Astrocyte (in vitro differentiated cells and primary cell): ENCODE data around the gene ITCH. TPM values are rescaled to one million over a fixed set of nuclear protein-coding genes. Genes with fewer than 3 reads are reported as not detected.
"Not testable (repeated sequence)": the region's sequence is repeated elsewhere in the genome, so short reads cannot be mapped to it uniquely, and the experiment has no call there.

Source experiments
- DNase-seq: peaks from one replicate; pipeline ENCODE4 v3.0.0-alpha.2; 2010; ENCODE audit warnings: low read depth
- FAIRE-seq: peaks from 2 replicates; lab custom pipeline; 2011; peaks lifted over from hg19 to GRCh38; lab: Jason Lieb, UNC
- H2AFZ ChIP-seq: 2 replicates; pipeline ENCODE4 v1.6.0; 2012; ENCODE audit warnings: low read depth, low read length, inconsistent platforms
- H3K27ac ChIP-seq: 2 replicates; pipeline ENCODE4 v1.5.1; 2011; ENCODE audit warnings: low read depth, low read length, inconsistent platforms
- H3K27me3 ChIP-seq: 2 replicates; pipeline ENCODE4 v1.6.0; 2011; ENCODE audit warnings: low read length, inconsistent platforms; ENCODE audit not compliant: insufficient read depth
- H3K36me3 ChIP-seq: 2 replicates; pipeline ENCODE4 v1.5.1; 2011; ENCODE audit warnings: low read length, inconsistent platforms; ENCODE audit not compliant: insufficient read depth
- H3K4me1 ChIP-seq: 2 replicates; pipeline ENCODE4 v1.5.1; 2011; ENCODE audit warnings: low read length, inconsistent platforms; ENCODE audit not compliant: insufficient read depth
- H3K4me2 ChIP-seq: 2 replicates; pipeline ENCODE4 v1.6.0; 2012; ENCODE audit warnings: low read length, inconsistent platforms
- H3K4me3 ChIP-seq: 2 replicates; pipeline ENCODE4 v1.5.1; 2011; ENCODE audit warnings: low read depth, mild to moderate bottlenecking, low read length, inconsistent platforms; ENCODE audit not compliant: insufficient read depth
- H3K79me2 ChIP-seq: 2 replicates; pipeline ENCODE4 v1.6.0; 2012; ENCODE audit warnings: mild to moderate bottlenecking, low read length, inconsistent platforms; ENCODE audit not compliant: insufficient read depth
- H3K9ac ChIP-seq: 2 replicates; pipeline ENCODE4 v1.6.0; 2012; ENCODE audit warnings: mild to moderate bottlenecking, low read length, inconsistent platforms
- H3K9me3 ChIP-seq: 2 replicates; pipeline ENCODE4 v1.5.1; 2012; ENCODE audit warnings: low read depth, mild to moderate bottlenecking, low read length, inconsistent platforms; ENCODE audit not compliant: insufficient read depth
- H4K20me1 ChIP-seq: 2 replicates; pipeline ENCODE4 v1.6.0; 2012; ENCODE audit warnings: low read length, inconsistent platforms; ENCODE audit not compliant: insufficient read depth
- H3K27ac Mint-ChIP-seq: one replicate; pipeline ENCODE4 v1.8.0; 2021; ENCODE audit warnings: mild to moderate bottlenecking, mixed read lengths; ENCODE audit not compliant: unreplicated experiment
- H3K27me3 Mint-ChIP-seq: one replicate; pipeline ENCODE4 v1.8.0; 2021; ENCODE audit warnings: low read depth, mixed read lengths; ENCODE audit not compliant: unreplicated experiment
- H3K36me3 Mint-ChIP-seq: one replicate; pipeline ENCODE4 v1.8.0; 2021; ENCODE audit warnings: low read depth, mixed read lengths; ENCODE audit not compliant: unreplicated experiment
- H3K4me1 Mint-ChIP-seq: one replicate; pipeline ENCODE4 v1.8.0; 2021; ENCODE audit warnings: low read depth, mixed read lengths; ENCODE audit not compliant: unreplicated experiment
- H3K4me3 Mint-ChIP-seq: one replicate; pipeline ENCODE4 v1.8.0; 2021; ENCODE audit warnings: mild to moderate bottlenecking, moderate library complexity, mixed read lengths; ENCODE audit not compliant: unreplicated experiment
- H3K9me3 Mint-ChIP-seq: one replicate; pipeline ENCODE4 v1.8.0; 2021; ENCODE audit warnings: mild to moderate bottlenecking, mixed read lengths; ENCODE audit not compliant: unreplicated experiment
- EZH2 ChIP-seq: IDR thresholded peaks from 2 replicates; pipeline ENCODE4 v1.6.1; 2012; ENCODE audit warnings: mild to moderate bottlenecking, low read length, inconsistent platforms; ENCODE audit not compliant: insufficient read depth
- total RNA-seq: library from RNA; stranded (reverse); gene quantifications from 2 replicates; pipeline ENCODE4 v1.2.1, GENCODE V29; 2021
- TF ChIP-seq, protein P1 (sequence below): IDR thresholded peaks from 2 replicates; pipeline ENCODE4 v1.5.1; 2011; ENCODE audit warnings: low read depth, mild to moderate bottlenecking, inconsistent platforms, low read length, moderate library complexity; ENCODE audit not compliant: insufficient read depth

The ITCH gene
- total RNA-seq, 1 donor from 2014 or later, result 79.0 TPM

DNA sequence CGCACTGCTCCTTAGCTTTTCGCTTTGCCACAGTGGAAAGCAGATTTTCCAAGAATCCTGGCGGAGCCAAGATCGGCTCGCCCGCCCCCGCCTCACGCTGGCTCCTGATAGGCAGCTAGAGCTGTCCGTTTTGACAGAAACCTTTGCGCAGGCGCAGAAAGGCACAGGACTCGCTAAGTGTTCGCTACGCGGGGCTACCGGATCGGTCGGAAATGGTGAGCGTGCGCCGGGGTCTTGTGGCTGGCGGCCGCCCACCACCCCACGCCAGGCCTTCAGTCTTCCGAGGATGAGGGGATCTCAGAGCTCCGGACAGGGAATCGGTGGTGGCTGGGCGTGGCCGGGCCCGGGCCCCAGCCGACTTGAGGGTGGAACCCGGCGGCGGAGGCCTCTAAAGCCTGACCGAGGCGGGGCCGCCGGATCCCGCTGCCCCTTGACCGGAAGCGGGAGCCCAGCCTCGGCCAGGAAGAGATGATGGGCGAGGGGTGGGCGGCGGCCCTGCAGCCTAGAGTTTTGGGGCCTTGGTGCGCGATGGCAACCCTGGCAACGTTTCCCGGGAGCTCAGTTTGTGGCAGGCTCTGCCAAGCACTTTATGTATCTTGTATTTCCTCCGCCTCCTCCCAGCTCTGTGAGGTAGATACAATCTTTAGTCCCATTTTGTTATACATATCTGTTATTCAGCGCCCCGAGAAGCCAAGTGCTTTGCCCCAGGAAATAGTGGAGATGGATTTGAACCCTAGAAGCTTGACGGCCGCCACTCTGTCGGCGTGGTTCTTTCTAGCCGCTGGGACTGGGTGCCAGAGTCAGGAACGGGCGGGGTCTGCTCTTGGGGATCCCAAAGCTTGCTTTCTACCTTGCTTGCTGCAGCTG, 153.4 kb downstream of the ITCH start, which contains the start of gene DYNLRB1:
Gene DYNLRB1 (plus strand): TSS at position 176 of the 867 bp plus-strand sequence. CDS start 37 bp downstream, at position 213.
- Histone ChIP-seq H3K4me2 (peak within 1 kb of the TSS; percentile 91), H4K20me1 (peaks cover 41% of the 10 kb centered on the region), H3K27ac (peak within 1 kb of the TSS; percentile 89), H3K4me3 (peak within 1 kb of the TSS; percentile 92), H3K79me2 (peaks cover 50% of the 10 kb centered on the region), H3K9ac (peak within 1 kb of the TSS; percentile 93), H3K36me3 (peaks cover 7% of the 10 kb centered on the region), H3K27me3 (no peaks in the 10 kb centered on the region), H2AFZ (peak within 1 kb of the TSS; percentile 44), H3K4me1 (peaks cover 19% of the 10 kb centered on the region), H3K9me3 (no peaks in the 10 kb centered on the region)
- peak; percentile 91 for DNase-seq
- no peaks in the 10 kb centered on the region for H3K27me3 Mint-ChIP-seq
- FAIRE-seq, result no peak
- H3K9me3 Mint-ChIP-seq, result no peaks in the 10 kb centered on the region
- H3K36me3 Mint-ChIP-seq, result peaks cover 12% of the 10 kb centered on the region
- peak within 1 kb of the TSS; percentile 97 for H3K27ac Mint-ChIP-seq
- H3K4me1 Mint-ChIP-seq, result peaks cover 5% of the 10 kb centered on the region
- TF ChIP-seq, protein P1, sequence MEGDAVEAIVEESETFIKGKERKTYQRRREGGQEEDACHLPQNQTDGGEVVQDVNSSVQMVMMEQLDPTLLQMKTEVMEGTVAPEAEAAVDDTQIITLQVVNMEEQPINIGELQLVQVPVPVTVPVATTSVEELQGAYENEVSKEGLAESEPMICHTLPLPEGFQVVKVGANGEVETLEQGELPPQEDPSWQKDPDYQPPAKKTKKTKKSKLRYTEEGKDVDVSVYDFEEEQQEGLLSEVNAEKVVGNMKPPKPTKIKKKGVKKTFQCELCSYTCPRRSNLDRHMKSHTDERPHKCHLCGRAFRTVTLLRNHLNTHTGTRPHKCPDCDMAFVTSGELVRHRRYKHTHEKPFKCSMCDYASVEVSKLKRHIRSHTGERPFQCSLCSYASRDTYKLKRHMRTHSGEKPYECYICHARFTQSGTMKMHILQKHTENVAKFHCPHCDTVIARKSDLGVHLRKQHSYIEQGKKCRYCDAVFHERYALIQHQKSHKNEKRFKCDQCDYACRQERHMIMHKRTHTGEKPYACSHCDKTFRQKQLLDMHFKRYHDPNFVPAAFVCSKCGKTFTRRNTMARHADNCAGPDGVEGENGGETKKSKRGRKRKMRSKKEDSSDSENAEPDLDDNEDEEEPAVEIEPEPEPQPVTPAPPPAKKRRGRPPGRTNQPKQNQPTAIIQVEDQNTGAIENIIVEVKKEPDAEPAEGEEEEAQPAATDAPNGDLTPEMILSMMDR, result no peak
- TF ChIP-seq EZH2, result no peak
- H3K4me3 Mint-ChIP-seq, result peak within 1 kb of the TSS; percentile 94

DNA sequence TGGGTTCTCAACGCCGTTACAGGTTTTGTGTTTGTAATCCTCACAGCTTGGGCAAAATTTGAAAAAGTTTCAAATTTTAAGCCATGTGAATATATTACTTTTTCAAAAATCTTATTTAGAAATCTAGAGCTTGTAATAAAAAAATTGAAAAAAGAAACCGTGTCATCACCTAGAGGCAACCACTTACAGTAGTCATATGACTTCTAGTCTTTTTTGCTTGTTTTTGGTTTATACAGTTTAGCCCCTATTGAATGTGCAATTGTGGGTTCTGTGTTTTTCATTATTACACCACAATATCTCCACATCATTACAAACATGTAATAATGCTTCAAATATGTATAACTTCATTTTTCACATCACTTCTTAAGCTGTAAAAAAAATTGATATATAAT, 154.0 kb downstream of the ITCH start:
- peak overlapping the region; percentile 97 for H3K27ac Mint-ChIP-seq
- Histone ChIP-seq H3K4me2 (peak overlapping the region; percentile 91), H4K20me1 (peaks cover 47% of the 10 kb centered on the region), H3K79me2 (peaks cover 56% of the 10 kb centered on the region), H3K36me3 (peaks cover 7% of the 10 kb centered on the region), H3K27ac (peak overlapping the region; percentile 89), H3K27me3 (no peaks in the 10 kb centered on the region), H3K9me3 (no peaks in the 10 kb centered on the region), H3K4me1 (peaks cover 19% of the 10 kb centered on the region), H2AFZ (no peak overlapping the region), H3K4me3 (peak overlapping the region; percentile 92), H3K9ac (peak overlapping the region; percentile 93)
- peak overlapping the region; percentile 94 for H3K4me3 Mint-ChIP-seq
- H3K27me3 Mint-ChIP-seq, result no peaks in the 10 kb centered on the region
- no peak for DNase-seq
- H3K36me3 Mint-ChIP-seq, result peaks cover 13% of the 10 kb centered on the region
- TF ChIP-seq, protein P1, result no peak
- no peak for TF ChIP-seq EZH2
- no peak for FAIRE-seq
- H3K4me1 Mint-ChIP-seq, result peaks cover 5% of the 10 kb centered on the region
- H3K9me3 Mint-ChIP-seq, result no peaks in the 10 kb centered on the region

DNA sequence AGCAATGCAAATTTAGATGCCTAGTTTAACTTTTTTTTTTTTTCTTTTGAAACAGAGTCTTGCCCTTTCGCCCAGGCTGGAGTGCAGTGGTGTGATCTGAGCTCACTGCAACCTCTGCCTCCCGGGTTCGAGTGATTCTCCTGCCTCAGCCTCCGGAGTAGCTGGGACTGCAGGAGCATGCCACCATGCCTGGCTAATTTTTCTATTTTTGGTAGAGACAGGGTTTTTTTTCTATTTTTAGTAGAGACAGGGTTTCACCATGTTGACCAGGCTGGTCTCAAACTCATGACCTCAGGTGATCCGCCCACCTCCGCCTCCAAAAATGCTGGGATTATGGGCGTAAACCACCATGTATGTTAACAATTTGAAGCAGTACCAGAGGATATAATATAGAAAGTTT, 155.8 kb downstream of the ITCH start:
- FAIRE-seq, H3K27me3 ChIP-seq, H3K9ac ChIP-seq, H3K27ac Mint-ChIP-seq, H3K36me3 ChIP-seq, H2AFZ ChIP-seq, H3K4me3 ChIP-seq, H3K9me3 Mint-ChIP-seq, H3K9me3 ChIP-seq, H3K4me3 Mint-ChIP-seq, DNase-seq, H3K27me3 Mint-ChIP-seq, H3K4me2 ChIP-seq, H3K27ac ChIP-seq: not testable (repeated sequence)
- Mint-ChIP-seq H3K36me3 (peaks cover 14% of the 10 kb centered on the region), H3K4me1 (peaks cover 18% of the 10 kb centered on the region)
- peaks cover 33% of the 10 kb centered on the region for H3K4me1 ChIP-seq
- H3K79me2 ChIP-seq, result peaks cover 73% of the 10 kb centered on the region
- peaks cover 65% of the 10 kb centered on the region for H4K20me1 ChIP-seq

DNA sequence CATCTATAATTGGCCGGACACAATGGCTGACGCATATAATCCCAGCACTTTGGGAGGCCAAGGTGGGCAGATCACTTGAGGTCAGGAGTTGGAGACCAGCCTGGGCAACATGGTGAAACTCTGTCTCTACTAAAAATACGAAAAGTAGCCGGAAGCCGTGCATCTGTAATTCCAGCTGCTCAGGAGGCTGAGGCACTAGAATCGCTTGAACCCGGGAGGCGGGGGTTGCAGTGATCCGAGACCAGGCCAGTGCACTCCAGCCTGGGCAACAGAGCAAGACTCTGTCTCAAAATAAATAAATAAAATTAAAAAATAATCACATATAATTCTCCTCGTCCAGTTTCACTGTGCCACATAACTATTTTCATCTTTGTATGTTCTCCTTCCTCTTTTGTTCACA, 156.8 kb downstream of the ITCH start:
- H3K4me1 Mint-ChIP-seq, result peaks cover 18% of the 10 kb centered on the region

More for the DNA sequence above, 156.8 kb downstream of the ITCH start:
- Histone ChIP-seq H3K4me1 (peaks cover 30% of the 10 kb centered on the region), H3K79me2 (peaks cover 82% of the 10 kb centered on the region), H4K20me1 (peaks cover 67% of the 10 kb centered on the region)
- H3K4me2 ChIP-seq, H3K27ac Mint-ChIP-seq, H3K9me3 Mint-ChIP-seq, H3K27ac ChIP-seq, H3K27me3 Mint-ChIP-seq, DNase-seq, H3K9me3 ChIP-seq, H2AFZ ChIP-seq, H3K4me3 ChIP-seq, H3K27me3 ChIP-seq, H3K36me3 ChIP-seq, FAIRE-seq, H3K9ac ChIP-seq: not testable (repeated sequence)
- H3K36me3 Mint-ChIP-seq, result peaks cover 14% of the 10 kb centered on the region
- H3K4me3 Mint-ChIP-seq, result peak overlapping the region; percentile 45
